Panc1 (cell line): ENCODE measurements around the gene FBXW11. TPM values are rescaled to one million over a fixed set of nuclear protein-coding genes. Genes with fewer than 3 reads are reported as not detected.

Source experiments
- ATAC-seq: fragments of 200-7000 bp; cut with Tn5 transposase; 2 replicates; pipeline ENCODE4 v1.9.1; 2020; ENCODE audit warnings: mild to moderate bottlenecking, moderate library complexity
- BruUV-seq: library from RNA; stranded (reverse); fragments of 400-500 nt; replicated peaks from 2 replicates; lab custom pipeline; 2021; lab: Mats Ljungman, UMichigan
- CTCF ChIA-PET: fragments of 300-600 bp; sonication (Branson Sonifier 250); formaldehyde crosslinking; loops from one replicate; lab custom pipeline; 2022; ENCODE audit warnings: antibody characterized with exemption; lab: Charles Lee
- POLR2A ChIA-PET: fragments of 300-600 bp; sonication (Branson Sonifier 250); formaldehyde crosslinking; loops from one replicate; lab custom pipeline; 2022; ENCODE audit warnings: antibody characterized with exemption; lab: Charles Lee
- DNase-seq: peaks from one replicate; pipeline ENCODE4 v3.0.0-alpha.2; 2010; ENCODE audit warnings: low read depth, low spot score
- H3K27ac ChIP-seq: 2 replicates; pipeline ENCODE4 v1.5.1; 2011; ENCODE audit warnings: mild to moderate bottlenecking, low read length, inconsistent platforms
- H3K27me3 ChIP-seq: fragments of 200-500 bp; sonication (Bioruptor generic); 2 replicates; pipeline ENCODE4 v1.6.0; 2014; ENCODE audit warnings: low read length, inconsistent platforms; ENCODE audit not compliant: control insufficient read depth, insufficient read depth
- H3K36me3 ChIP-seq: fragments of 200-500 bp; sonication (Bioruptor generic); 2 replicates; pipeline ENCODE4 v1.5.1; 2014; ENCODE audit warnings: inconsistent platforms, mild to moderate bottlenecking, low read length, moderate library complexity; ENCODE audit not compliant: control insufficient read depth, insufficient read depth
- H3K4me1 ChIP-seq: 2 replicates; pipeline ENCODE4 v1.5.1; 2011; ENCODE audit warnings: inconsistent platforms, mild to moderate bottlenecking, low read length, moderate library complexity; ENCODE audit not compliant: control insufficient read depth, insufficient read depth
- H3K4me3 ChIP-seq, 2 experiments: 2 replicates each; pipeline ENCODE4 v1.5.1; 2011 to 2012; ENCODE audit warnings: low read depth in 2 of 2, low read length in 2 of 2, mild to moderate bottlenecking in 2 of 2, inconsistent platforms in 1 of 2, moderate library complexity in 1 of 2
- H3K9me3 ChIP-seq: fragments of 200-500 bp; sonication (Bioruptor generic); 2 replicates; pipeline ENCODE4 v1.5.1; 2014; ENCODE audit warnings: low read depth, mild to moderate bottlenecking, inconsistent platforms, low read length, moderate library complexity; ENCODE audit not compliant: control insufficient read depth, insufficient read depth
- CTCF ChIP-seq: fragments of 450-650 bp; IDR thresholded peaks from 2 replicates; pipeline ENCODE4 v1.5.1; 2017; ENCODE audit warnings: mild to moderate bottlenecking
- POLR2AphosphoS5 ChIP-seq: IDR thresholded peaks from 2 replicates; pipeline ENCODE4 v1.6.1; 2012; ENCODE audit warnings: mild to moderate bottlenecking, low read depth, low read length, moderate library complexity
- SIN3A ChIP-seq: IDR thresholded peaks from 2 replicates; pipeline ENCODE4 v1.6.1; 2012; ENCODE audit warnings: low read depth, mild to moderate bottlenecking, low read length, moderate library complexity, borderline replicate concordance; ENCODE audit not compliant: insufficient read depth
- TCF7L2 ChIP-seq: IDR thresholded peaks from 2 replicates; pipeline ENCODE4 v1.6.1; 2011; ENCODE audit warnings: mild to moderate bottlenecking, low read depth, low read length, inconsistent platforms
- in situ Hi-C: cut with HindIII; loops from 2 replicates; pipeline ENCODE4 v1.10.0; 2016; ENCODE audit warnings: low sequenced_read_pairs, low pct_unique_long_range_greater_than_20kb
- intact Hi-C: fragments of 100-400 bp; cut with micrococcal nuclease; formaldehyde crosslinking; loops from one replicate; pipeline ENCODE4 v1.10.0; 2022; ENCODE audit not compliant: unreplicated experiment
- total RNA-seq: library from RNA; stranded (reverse); gene quantifications from one replicate; pipeline ENCODE4 v1.2.1, GENCODE V29; 2021; ENCODE audit not compliant: unreplicated experiment
- TF ChIP-seq, protein P1 (sequence below), 2 experiments: IDR thresholded peaks; 2 replicates each; pipeline ENCODE4 v1.6.1; 2011 to 2012; ENCODE audit warnings: low read depth in 2 of 2, control low read depth in 1 of 2, low read length in 1 of 2, mild to moderate bottlenecking in 1 of 2, moderate library complexity in 1 of 2; ENCODE audit not compliant: insufficient read depth in 1 of 2

The FBXW11 gene
- total RNA-seq, 1 experiment from 2014 or later: 111 TPM

DNA sequence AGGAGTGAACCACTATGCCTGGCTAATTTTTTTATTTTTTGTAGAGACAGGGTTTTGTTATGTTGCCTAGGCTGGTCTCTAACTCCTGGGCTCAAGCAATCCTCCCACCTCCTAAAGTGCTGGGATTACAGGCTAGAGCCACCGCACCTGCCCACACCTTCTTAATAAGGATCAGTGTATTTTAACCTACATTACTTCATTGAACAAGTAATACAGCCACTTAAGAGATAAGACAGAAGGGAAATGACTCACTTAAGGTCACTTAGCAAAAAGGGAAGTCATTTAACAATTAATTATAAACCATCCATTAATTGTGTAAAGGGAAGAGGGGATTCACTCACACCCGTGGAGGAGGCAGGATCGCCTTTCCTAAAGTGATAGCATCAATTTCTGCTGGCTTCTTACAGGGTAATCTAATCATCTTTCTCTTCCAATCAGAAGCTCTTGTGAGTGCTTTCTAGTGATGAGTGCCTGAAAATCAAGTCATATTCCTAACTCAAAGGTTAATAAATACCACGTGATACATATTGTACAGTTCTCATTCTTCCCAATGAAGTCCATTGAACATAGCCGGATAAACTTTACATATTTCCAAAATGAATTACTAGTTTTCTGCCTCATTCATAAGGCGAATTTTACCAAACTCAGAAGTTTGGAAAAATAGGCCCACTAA, 3.5 kb downstream of the FBXW11 start:
- Histone ChIP-seq H3K4me3 (peak overlapping the region in 1 of 2 experiments; percentile 100; a peak in 2 of 4 replicates), H3K36me3 (peaks cover 14% of the 10 kb centered on the region), H3K4me1 (peaks cover 45% of the 10 kb centered on the region), H3K9me3 (no peaks in the 10 kb centered on the region), H3K27ac (peak overlapping the region; percentile 99), H3K27me3 (no peaks in the 10 kb centered on the region)
- no peak for DNase-seq
- intact Hi-C loops: loop anchor here (5.0 kb wide), 1 partner anchor 91 kb away; no protein-coding TSS in a partner anchor
- no peak for TF ChIP-seq SIN3A
- TF ChIP-seq POLR2AphosphoS5: no peak
- TF ChIP-seq, protein P1, sequence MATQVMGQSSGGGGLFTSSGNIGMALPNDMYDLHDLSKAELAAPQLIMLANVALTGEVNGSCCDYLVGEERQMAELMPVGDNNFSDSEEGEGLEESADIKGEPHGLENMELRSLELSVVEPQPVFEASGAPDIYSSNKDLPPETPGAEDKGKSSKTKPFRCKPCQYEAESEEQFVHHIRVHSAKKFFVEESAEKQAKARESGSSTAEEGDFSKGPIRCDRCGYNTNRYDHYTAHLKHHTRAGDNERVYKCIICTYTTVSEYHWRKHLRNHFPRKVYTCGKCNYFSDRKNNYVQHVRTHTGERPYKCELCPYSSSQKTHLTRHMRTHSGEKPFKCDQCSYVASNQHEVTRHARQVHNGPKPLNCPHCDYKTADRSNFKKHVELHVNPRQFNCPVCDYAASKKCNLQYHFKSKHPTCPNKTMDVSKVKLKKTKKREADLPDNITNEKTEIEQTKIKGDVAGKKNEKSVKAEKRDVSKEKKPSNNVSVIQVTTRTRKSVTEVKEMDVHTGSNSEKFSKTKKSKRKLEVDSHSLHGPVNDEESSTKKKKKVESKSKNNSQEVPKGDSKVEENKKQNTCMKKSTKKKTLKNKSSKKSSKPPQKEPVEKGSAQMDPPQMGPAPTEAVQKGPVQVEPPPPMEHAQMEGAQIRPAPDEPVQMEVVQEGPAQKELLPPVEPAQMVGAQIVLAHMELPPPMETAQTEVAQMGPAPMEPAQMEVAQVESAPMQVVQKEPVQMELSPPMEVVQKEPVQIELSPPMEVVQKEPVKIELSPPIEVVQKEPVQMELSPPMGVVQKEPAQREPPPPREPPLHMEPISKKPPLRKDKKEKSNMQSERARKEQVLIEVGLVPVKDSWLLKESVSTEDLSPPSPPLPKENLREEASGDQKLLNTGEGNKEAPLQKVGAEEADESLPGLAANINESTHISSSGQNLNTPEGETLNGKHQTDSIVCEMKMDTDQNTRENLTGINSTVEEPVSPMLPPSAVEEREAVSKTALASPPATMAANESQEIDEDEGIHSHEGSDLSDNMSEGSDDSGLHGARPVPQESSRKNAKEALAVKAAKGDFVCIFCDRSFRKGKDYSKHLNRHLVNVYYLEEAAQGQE (IDR thresholded peaks at IDR 0.05; ENCODE audit: insufficient read depth in 1 of 2, low read depth in 2 of 2, low read length in 1 of 2): no peak
- no peak for TF ChIP-seq CTCF
- no peak for TF ChIP-seq TCF7L2
- in situ Hi-C loops: no loop called here
- ChIA-PET CTCF (no interaction called here), POLR2A (no interaction called here)
- no peak for ATAC-seq
- BruUV-seq: no TSS peak

DNA sequence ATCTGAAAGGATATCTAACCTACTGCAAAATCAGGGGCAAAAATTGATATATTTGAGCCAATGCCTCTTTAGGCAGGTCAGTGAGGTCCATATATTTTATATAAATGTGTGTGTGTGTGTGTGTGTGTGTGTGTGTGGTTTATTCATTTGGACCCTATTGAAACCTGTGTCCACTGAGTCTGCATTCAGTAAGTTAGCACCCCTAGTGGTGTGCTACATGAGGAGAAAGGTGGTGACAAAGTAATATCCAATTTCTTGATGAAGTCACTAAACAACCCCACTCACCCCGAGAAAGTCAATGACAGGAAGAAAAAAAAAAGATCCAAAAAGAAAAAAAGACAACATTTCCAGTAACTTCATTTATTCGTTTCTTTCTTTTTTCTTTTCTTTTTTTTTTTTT, 4.1 kb downstream of the FBXW11 start:
- no peak for ATAC-seq
- no peak for DNase-seq
- H3K27me3 ChIP-seq: no peaks in the 10 kb centered on the region
- in situ Hi-C loops (no loop called here), intact Hi-C loops (loop anchor here (5.0 kb wide), 1 partner anchor 90 kb away; no protein-coding TSS in a partner anchor)
- peaks cover 14% of the 10 kb centered on the region for H3K36me3 ChIP-seq
- peaks cover 45% of the 10 kb centered on the region for H3K4me1 ChIP-seq
- no peaks in the 10 kb centered on the region for H3K9me3 ChIP-seq
- POLR2A ChIA-PET: no interaction called here
- TF ChIP-seq TCF7L2: no peak
- no peak for TF ChIP-seq POLR2AphosphoS5
- peak; percentile 75 for TF ChIP-seq CTCF
- H3K27ac ChIP-seq: peak overlapping the region; percentile 29; the same call in 1 of the 2 replicates
- CTCF ChIA-PET: interaction anchor here (0.7 kb wide), 1 partner anchor 42 kb away, joined by 3 read pairs; no protein-coding TSS in a partner anchor
- no peak overlapping the region for H3K4me3 ChIP-seq
- BruUV-seq: no TSS peak
